ENCODE measurements around the gene TBCD.

The TBCD gene

DNA sequence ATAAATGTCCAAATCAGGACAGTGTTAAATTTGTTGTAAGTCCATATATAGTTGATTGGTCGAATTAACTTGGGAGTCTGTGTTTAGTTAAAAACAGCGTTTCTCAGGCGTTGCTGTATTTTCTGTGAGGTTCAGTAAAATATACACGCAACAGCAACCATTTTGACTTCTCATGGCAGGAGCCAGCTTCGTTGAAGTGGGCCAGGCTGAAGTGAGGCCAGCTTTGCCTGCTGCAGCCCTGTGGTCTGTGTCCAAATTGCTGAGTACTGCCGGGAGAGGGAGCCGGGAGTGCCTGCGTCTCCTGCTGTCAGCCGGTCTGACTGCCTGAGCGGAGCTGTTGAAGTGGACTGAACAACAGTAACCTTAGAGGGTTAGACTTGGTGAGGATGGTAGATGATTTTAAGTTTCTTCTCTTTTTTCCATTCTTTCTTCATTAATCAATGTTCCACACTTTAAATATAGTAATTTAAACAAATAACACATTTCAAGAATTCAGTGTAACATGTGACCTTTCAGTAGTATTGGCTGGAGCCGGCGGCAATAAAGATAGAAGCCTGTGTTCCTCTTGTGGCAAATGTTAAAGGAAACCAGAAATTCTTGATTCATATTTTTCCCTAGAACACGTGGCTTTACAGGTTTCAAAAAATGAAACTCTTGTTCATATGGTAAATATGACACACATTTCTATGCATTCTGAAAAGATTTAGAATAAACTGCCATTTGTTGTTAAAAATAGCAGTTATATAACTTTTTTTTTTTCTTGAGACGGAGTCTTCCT is 124.9 kb downstream of the TBCD start:
- Histone ChIP-seq H3K9ac (ENCODE audit: low read depth, low read length) (no peak overlapping the region), H3K4me3 (ENCODE audit: low read depth, low read length) (no peak overlapping the region), H3K9me3 (ENCODE audit: control insufficient read depth, insufficient read depth, low read length) (no peaks in the 10 kb centered on the region), H3K36me3 (ENCODE audit: control insufficient read depth, insufficient read depth, low read length) (0 out of 2 replicates have a peak, but pooled peaks cover 8% of the 10 kb centered on the region), H3K27me3 (ENCODE audit: control insufficient read depth, insufficient read depth, low read length) (no peaks in the 10 kb centered on the region), H3K4me1 (ENCODE audit: control insufficient read depth, insufficient read depth, low read length) (peaks cover 12% of the 10 kb centered on the region; the same call in 1 of the 2 replicates), H3K27ac (ENCODE audit: low read depth, low read length) (no peak overlapping the region)

DNA sequence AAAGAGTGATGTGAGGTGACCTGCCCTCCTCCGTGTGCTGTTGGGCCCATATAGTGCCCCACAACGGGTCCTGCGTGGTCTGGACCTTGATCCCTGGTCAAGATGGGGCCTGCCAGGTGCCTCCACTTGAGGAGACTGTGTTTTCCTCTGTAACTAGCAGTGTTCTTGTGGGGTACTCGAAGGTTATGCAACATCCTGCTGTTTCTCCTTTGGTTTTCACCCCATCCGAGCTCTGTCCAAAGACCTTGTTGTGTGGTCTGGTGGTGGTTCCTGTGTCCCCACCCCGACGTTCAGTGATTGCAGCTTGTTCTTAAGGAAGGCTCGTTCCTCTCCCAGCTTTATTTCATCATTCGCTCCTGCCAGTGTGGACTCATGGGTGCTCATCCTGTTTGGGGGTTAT is 126.7 kb downstream of the TBCD start:
- H3K9me3 ChIP-seq (ENCODE audit: control insufficient read depth, insufficient read depth, low read length) = no peaks in the 10 kb centered on the region
- peaks cover 12% of the 10 kb centered on the region; the same call in 1 of the 2 replicates for H3K4me1 ChIP-seq (ENCODE audit: control insufficient read depth, insufficient read depth, low read length)
- no peaks in the 10 kb centered on the region for H3K27me3 ChIP-seq (ENCODE audit: control insufficient read depth, insufficient read depth, low read length)
- no peak overlapping the region for H3K27ac ChIP-seq (ENCODE audit: low read depth, low read length)
- 0 out of 2 replicates have a peak, but pooled peaks cover 4% of the 10 kb centered on the region for H3K36me3 ChIP-seq (ENCODE audit: control insufficient read depth, insufficient read depth, low read length)
- H3K4me3 ChIP-seq (ENCODE audit: low read depth, low read length) = no peak overlapping the region
- no peak overlapping the region for H3K9ac ChIP-seq (ENCODE audit: low read depth, low read length)

DNA sequence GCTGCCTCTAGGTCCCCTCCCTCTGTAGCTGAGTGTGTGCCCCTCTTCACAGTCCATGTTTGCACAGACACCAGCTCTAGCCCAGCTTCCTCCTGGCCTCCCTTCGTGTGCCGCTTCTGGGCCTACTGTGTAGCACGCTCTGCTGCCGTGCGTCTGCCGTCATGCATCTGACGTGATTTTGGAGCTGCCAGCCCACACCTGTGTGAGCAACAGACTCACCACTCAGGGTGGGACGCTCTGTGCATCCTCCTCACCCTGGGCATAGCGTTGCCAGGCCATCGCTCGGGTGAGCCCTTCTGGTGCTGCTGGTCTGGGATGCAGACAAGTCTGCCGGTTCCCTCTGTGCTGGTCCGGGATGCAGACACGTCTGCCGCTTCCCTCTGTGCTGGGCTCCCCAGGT is 127.4 kb downstream of the TBCD start:
- no peak overlapping the region for H3K27ac ChIP-seq (ENCODE audit: low read depth, low read length)
- no peak overlapping the region for H3K9ac ChIP-seq (ENCODE audit: low read depth, low read length)

DNA sequence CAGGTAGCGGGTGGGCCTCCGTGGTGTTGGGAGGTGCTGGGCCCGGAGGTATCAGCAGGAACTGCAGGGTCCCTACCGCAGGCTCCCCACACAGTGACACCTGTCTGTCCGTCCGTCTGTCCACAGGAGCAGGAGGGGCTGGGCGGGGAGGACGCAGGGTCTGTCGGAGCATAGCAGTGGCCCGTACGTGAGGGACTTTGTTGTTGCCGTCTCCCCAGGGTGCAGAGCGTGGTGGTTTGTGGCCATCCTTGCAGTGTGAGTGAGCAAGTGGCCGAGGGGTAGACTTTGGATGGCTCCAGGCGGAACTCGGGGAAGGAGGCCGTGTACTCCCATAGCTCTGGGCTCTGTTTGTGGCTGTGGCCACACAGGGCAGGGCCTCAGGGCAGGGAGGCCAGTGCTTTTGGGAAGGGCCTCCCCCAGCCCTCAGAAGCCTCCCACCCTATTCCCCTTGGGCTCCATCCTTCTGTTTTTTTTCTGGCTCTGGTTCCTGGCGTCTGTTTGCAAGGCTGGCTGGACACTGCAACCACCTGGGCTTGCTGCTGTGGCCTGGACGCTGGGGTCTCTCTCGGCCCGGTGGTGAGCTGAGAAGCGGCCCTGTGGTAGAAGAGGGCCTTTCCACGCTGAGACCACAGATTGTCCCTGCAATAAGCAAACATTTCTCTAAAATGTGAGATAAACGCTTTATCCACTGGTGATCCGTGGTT is 128.9 kb downstream of the TBCD start:
- no peak overlapping the region for H3K27ac ChIP-seq (ENCODE audit: low read depth, low read length)
- H3K4me1 ChIP-seq (ENCODE audit: control insufficient read depth, insufficient read depth, low read length) = peaks cover 1% of the 10 kb centered on the region; the same call in 1 of the 2 replicates
- no peaks in the 10 kb centered on the region for H3K9me3 ChIP-seq (ENCODE audit: control insufficient read depth, insufficient read depth, low read length)
- no peak overlapping the region for H3K4me3 ChIP-seq (ENCODE audit: low read depth, low read length)
- no peaks in the 10 kb centered on the region for H3K27me3 ChIP-seq (ENCODE audit: control insufficient read depth, insufficient read depth, low read length)
- H3K36me3 ChIP-seq (ENCODE audit: control insufficient read depth, insufficient read depth, low read length) = 0 out of 2 replicates have a peak, but pooled peaks cover 4% of the 10 kb centered on the region
- no peak overlapping the region for H3K9ac ChIP-seq (ENCODE audit: low read depth, low read length)

More for the DNA sequence above, 127.4 kb downstream of the TBCD start:
- H3K36me3 ChIP-seq (ENCODE audit: control insufficient read depth, insufficient read depth, low read length) = 0 out of 2 replicates have a peak, but pooled peaks cover 4% of the 10 kb centered on the region
- H3K9me3 ChIP-seq (ENCODE audit: control insufficient read depth, insufficient read depth, low read length) = no peaks in the 10 kb centered on the region
- no peaks in the 10 kb centered on the region for H3K27me3 ChIP-seq (ENCODE audit: control insufficient read depth, insufficient read depth, low read length)
- H3K4me3 ChIP-seq (ENCODE audit: low read depth, low read length) = no peak overlapping the region
- H3K4me1 ChIP-seq (ENCODE audit: control insufficient read depth, insufficient read depth, low read length) = peaks cover 12% of the 10 kb centered on the region; the same call in 1 of the 2 replicates

DNA sequence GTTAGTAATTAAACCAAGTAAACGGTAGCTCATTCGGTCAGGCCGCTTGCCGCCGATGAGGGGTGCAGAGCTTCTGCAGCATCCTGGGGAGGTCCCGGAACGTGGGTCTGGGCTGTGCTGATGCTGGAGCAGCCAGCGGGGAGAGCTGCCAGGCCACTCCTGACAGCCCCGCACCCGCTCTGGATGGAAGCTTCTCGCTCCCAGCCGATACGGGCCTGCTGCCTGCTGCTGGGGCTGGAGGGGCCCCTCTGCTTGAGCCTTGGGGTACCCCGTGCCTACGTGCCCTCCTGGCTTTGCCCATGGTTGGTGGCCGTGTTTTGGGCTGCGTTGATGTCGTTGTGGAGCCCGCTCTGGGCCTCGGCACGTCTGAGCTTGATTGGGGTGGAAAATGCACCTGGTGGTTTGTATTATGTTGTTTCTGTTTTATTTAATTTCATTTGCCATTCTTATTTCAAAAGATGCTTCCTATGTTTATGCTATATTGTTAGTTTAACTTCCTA is 129.5 kb downstream of the TBCD start:
- Histone ChIP-seq H3K9me3 (ENCODE audit: control insufficient read depth, insufficient read depth, low read length) (no peaks in the 10 kb centered on the region), H3K9ac (ENCODE audit: low read depth, low read length) (no peak overlapping the region), H3K27me3 (ENCODE audit: control insufficient read depth, insufficient read depth, low read length) (no peaks in the 10 kb centered on the region), H3K4me3 (ENCODE audit: low read depth, low read length) (no peak overlapping the region), H3K4me1 (ENCODE audit: control insufficient read depth, insufficient read depth, low read length) (peaks cover 3% of the 10 kb centered on the region), H3K36me3 (ENCODE audit: control insufficient read depth, insufficient read depth, low read length) (0 out of 2 replicates have a peak, but pooled peaks cover 4% of the 10 kb centered on the region), H3K27ac (ENCODE audit: low read depth, low read length) (no peak overlapping the region)

DNA sequence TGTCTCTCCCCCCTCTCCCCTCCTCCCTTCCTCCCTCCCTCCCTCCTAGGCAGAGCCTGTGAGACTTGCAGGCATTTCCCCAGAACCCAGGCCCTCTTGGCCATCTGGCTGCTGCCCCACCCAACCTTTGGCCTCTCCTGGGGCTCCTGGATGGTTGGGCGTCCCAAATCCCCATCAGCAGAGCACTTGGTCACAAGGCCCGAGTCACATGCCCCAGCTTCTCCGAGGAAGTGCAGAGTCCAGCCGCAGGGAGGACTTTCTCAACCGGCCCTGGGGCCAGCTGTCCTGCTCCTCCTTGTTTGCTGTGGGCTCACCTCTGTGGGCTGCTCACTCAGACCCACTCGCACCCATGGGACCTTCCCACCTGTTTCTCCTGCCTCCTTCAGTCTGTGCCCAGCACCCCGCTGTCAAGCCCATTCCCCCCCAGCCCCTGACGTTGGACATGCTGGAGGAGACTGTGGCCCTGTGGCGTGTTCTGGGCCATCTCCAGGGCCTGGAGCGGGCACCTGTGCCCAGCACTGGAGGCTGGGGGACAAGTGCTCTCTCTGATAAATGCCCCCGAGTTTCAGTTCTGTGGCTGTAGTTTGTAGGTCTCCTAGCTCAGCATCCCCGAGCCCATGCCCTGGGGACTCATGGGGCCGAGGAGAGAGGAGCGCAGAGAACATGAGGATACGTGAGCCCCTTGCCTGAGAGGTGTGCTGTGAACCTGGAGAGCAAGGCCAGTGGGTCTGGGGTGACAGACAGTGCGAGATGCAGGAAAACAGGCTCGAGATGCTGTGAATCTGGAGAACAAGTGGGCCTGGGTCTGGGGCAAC is 130.2 kb downstream of the TBCD start:
- H3K9me3 ChIP-seq (ENCODE audit: control insufficient read depth, insufficient read depth, low read length) = no peaks in the 10 kb centered on the region
- peaks cover 3% of the 10 kb centered on the region for H3K4me1 ChIP-seq (ENCODE audit: control insufficient read depth, insufficient read depth, low read length)
- H3K36me3 ChIP-seq (ENCODE audit: control insufficient read depth, insufficient read depth, low read length) = 0 out of 2 replicates have a peak, but pooled peaks cover 4% of the 10 kb centered on the region
- no peaks in the 10 kb centered on the region for H3K27me3 ChIP-seq (ENCODE audit: control insufficient read depth, insufficient read depth, low read length)
- no peak overlapping the region for H3K4me3 ChIP-seq (ENCODE audit: low read depth, low read length)
- H3K9ac ChIP-seq (ENCODE audit: low read depth, low read length) = no peak overlapping the region
- no peak overlapping the region for H3K27ac ChIP-seq (ENCODE audit: low read depth, low read length)

DNA sequence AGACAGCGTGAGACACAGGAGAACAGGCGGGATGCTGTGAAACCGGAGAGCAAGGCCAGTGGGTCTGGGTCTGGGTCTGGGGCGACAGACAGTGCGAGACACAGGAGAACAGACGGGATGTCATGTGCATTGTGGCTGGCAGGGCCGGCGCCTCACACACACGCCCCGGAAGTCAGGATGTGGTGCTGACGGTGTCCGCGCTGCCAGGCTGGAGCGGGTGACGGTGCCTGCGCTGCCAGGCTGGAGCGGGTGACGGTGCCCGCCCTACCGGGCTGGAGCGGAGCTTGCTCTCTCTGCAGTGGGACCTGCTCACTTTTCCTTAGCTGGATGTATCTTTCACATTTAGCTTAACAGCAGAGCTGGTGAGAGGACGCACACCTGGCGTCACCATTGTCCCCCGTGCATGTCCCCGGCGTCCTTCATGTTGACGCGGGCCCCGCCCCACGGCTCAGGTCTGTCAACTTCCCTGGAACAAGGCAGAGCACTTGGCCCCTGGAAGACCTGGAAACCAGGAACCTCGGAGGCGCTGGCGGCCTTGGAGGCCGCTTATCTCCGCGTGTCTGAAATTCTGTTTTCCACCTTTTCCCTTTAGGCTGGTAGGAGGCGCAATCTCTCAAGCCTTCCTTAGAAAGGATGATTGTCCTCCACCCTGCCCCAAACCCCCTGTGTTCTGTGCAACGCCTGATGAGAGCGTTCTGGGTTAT is 131.0 kb downstream of the TBCD start:
- H3K9ac ChIP-seq (ENCODE audit: low read depth, low read length) = no peak overlapping the region
- H3K36me3 ChIP-seq (ENCODE audit: control insufficient read depth, insufficient read depth, low read length) = 0 out of 2 replicates have a peak, but pooled peaks cover 4% of the 10 kb centered on the region
- no peaks in the 10 kb centered on the region for H3K9me3 ChIP-seq (ENCODE audit: control insufficient read depth, insufficient read depth, low read length)
- H3K27ac ChIP-seq (ENCODE audit: low read depth, low read length) = no peak overlapping the region
- H3K4me3 ChIP-seq (ENCODE audit: low read depth, low read length) = no peak overlapping the region
- H3K4me1 ChIP-seq (ENCODE audit: control insufficient read depth, insufficient read depth, low read length) = peaks cover 3% of the 10 kb centered on the region
- H3K27me3 ChIP-seq (ENCODE audit: control insufficient read depth, insufficient read depth, low read length) = no peaks in the 10 kb centered on the region

DNA sequence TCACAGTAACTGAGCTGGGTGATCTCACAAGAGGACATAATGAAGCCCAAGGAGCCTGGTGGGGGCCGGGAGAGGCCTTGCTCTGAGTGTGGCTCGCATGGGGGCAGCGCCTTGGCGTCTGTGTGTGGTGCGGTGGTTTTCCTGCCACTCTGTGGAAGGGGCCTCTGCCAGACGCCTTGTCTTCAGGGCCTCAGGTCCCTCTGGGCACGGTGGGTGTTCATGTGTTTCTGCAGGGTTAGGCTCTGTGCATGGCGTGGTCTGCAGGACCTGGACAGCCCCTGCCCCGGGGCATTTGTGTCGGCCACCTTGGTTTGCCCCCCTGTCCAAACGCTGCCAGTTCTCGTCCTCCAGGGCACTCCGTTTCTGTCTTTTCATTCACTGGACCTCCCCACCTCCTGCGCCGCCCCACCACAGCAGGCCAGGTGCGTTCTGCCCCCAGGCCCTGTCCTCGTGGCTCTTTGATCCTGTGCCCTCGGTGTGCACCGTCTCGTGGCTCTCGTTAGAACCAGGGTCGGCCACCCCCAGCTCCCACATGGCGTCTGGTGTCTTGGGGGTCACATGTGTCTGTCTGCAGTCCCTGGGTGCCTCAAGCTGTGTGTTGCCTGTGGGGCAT is 131.7 kb downstream of the TBCD start:
- no peak overlapping the region for H3K4me3 ChIP-seq (ENCODE audit: low read depth, low read length)
- peaks cover 4% of the 10 kb centered on the region for H3K4me1 ChIP-seq (ENCODE audit: control insufficient read depth, insufficient read depth, low read length)
- H3K9ac ChIP-seq (ENCODE audit: low read depth, low read length) = no peak overlapping the region

DNA sequence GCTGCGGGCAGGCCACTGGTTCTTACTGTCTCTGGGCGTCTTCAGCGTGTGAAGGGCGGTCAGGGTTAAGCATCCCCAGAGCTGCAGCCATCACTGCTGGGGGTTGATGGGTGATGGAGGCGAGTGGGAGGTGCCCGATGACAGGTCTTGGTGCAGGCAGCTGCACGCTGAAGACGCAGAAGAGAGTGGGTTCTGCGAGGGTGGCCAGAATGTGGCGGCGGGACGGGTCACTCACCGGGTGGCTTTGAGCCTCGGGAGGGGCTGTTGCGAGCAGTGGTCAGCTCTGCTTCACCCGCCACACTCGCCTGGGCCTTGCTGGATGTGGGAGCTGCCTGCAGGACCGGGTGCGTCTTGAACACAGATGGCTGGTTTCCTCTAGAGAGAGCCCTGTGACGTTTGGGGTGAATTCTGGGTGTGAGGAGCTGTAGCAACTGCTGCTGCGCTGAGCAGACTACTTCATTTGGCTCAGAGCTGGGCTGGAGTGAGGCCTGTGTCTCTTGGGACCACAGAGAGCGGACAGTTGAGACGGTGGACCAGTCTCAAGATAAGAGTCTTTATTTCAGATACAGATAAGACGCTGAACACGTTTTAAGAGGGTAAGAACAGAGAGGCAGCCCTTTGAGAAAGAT is 132.6 kb downstream of the TBCD start:
- no peak overlapping the region for H3K4me3 ChIP-seq (ENCODE audit: low read depth, low read length)
- H3K4me1 ChIP-seq (ENCODE audit: control insufficient read depth, insufficient read depth, low read length) = peaks cover 10% of the 10 kb centered on the region
- no peaks in the 10 kb centered on the region for H3K9me3 ChIP-seq (ENCODE audit: control insufficient read depth, insufficient read depth, low read length)
- H3K36me3 ChIP-seq (ENCODE audit: control insufficient read depth, insufficient read depth, low read length) = 0 out of 2 replicates have a peak, but pooled peaks cover 4% of the 10 kb centered on the region
- H3K27me3 ChIP-seq (ENCODE audit: control insufficient read depth, insufficient read depth, low read length) = no peaks in the 10 kb centered on the region
- no peak overlapping the region for H3K9ac ChIP-seq (ENCODE audit: low read depth, low read length)
- H3K27ac ChIP-seq (ENCODE audit: low read depth, low read length) = no peak overlapping the region

More for the DNA sequence above, 131.7 kb downstream of the TBCD start:
- H3K27ac ChIP-seq (ENCODE audit: low read depth, low read length) = no peak overlapping the region
- H3K36me3 ChIP-seq (ENCODE audit: control insufficient read depth, insufficient read depth, low read length) = 0 out of 2 replicates have a peak, but pooled peaks cover 4% of the 10 kb centered on the region
- H3K9me3 ChIP-seq (ENCODE audit: control insufficient read depth, insufficient read depth, low read length) = no peaks in the 10 kb centered on the region
- no peaks in the 10 kb centered on the region for H3K27me3 ChIP-seq (ENCODE audit: control insufficient read depth, insufficient read depth, low read length)
